Large intestine (tissue), 3 donors: ENCODE data around the gene PITPNC1. TPM values are rescaled to one million over a fixed set of nuclear protein-coding genes. Genes with fewer than 3 reads are reported as not detected.

Experiments
- DNase-seq, 2 donors: peaks; one replicate each; pipeline versions ENCODE4 v3.0.0 to v3.0.0-alpha.2; 2013
- H3K27ac ChIP-seq: one replicate; pipeline ENCODE4 v1.5.1; 2013; ENCODE audit warnings: low read length
- H3K27me3 ChIP-seq: 2 replicates; pipeline ENCODE4 v1.6.1; 2013; ENCODE audit warnings: low read length; ENCODE audit not compliant: control insufficient read depth, insufficient read depth
- H3K36me3 ChIP-seq: 2 replicates; pipeline ENCODE4 v1.6.1; 2013; ENCODE audit warnings: low read length; ENCODE audit not compliant: control insufficient read depth, insufficient read depth
- H3K4me1 ChIP-seq: one replicate; pipeline ENCODE4 v1.6.1; 2013; ENCODE audit warnings: low read length; ENCODE audit not compliant: control insufficient read depth, insufficient read depth
- H3K4me3 ChIP-seq: one replicate; pipeline ENCODE4 v1.5.1; 2013; ENCODE audit warnings: low read length
- H3K9me3 ChIP-seq: one replicate; pipeline ENCODE4 v1.6.1; 2013; ENCODE audit warnings: mild to moderate bottlenecking, low read depth, low read length, moderate library complexity; ENCODE audit not compliant: control insufficient read depth
- WGBS: methylation state at CpG from one replicate; pipeline ENCODE4 v1.1.5; 2013; ENCODE audit warnings: low lambda C conversion rate; ENCODE audit not compliant: insufficient coverage; 5-methylcytosine and 5-hydroxymethylcytosine counted together
- polyA plus RNA-seq: library from polyadenylated mRNA; unstranded; fragments of 120-200 nt; gene quantifications from one replicate; pipeline ENCODE4 v1.2.1, GENCODE V29; 2013

The PITPNC1 gene
- polyA plus RNA-seq, 1 donor = 6.7 TPM

DNA sequence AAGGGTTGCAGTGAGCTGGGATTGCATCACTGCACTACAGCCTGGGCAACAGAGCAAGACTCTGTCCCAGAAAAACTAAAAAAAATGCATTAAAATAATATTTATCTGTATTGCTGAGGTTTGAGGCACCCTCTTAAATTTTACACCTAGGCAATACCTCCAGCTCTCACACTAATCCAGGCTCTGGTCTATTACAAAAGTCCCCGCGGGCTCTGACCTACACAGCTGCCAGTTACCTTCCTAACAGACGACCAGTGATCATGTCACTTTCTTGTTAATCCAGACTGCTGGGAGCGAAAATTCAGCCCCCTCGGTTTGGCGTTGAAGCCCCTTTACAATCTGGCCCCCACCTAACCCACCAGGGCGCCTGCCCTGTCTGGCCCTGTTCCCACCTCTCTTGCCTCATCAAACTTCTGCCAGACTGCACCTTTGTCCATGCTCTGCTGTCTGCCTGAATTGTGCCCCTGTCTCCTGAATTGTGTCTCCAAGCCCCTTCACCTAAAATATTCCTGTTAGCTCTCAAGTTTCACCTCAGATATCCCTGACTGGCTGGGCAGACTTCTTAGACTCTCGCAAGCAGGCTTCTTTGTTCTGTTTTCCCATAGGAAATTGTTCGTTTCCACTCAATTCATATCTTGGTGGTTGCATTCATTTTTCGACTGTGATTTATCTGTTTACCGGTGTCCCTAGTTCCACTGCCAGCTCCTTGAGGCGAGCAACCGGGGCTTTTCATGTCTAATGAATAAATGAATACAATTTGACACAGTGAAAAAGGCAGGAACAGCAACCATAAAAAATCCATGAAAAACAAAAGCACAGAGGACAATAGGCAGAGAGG is 65.9 kb downstream of the PITPNC1 start:
- WGBS = no CpG with 5 or more reads among the region's 13 CpGs
- peaks cover 16% of the 10 kb centered on the region for H3K27me3 ChIP-seq
- no peak overlapping the region for H3K4me3 ChIP-seq
- DNase-seq = no peak
- H3K36me3 ChIP-seq = no peaks in the 10 kb centered on the region
- no peaks in the 10 kb centered on the region for H3K9me3 ChIP-seq
- no peaks in the 10 kb centered on the region for H3K4me1 ChIP-seq
- no peak overlapping the region for H3K27ac ChIP-seq

DNA sequence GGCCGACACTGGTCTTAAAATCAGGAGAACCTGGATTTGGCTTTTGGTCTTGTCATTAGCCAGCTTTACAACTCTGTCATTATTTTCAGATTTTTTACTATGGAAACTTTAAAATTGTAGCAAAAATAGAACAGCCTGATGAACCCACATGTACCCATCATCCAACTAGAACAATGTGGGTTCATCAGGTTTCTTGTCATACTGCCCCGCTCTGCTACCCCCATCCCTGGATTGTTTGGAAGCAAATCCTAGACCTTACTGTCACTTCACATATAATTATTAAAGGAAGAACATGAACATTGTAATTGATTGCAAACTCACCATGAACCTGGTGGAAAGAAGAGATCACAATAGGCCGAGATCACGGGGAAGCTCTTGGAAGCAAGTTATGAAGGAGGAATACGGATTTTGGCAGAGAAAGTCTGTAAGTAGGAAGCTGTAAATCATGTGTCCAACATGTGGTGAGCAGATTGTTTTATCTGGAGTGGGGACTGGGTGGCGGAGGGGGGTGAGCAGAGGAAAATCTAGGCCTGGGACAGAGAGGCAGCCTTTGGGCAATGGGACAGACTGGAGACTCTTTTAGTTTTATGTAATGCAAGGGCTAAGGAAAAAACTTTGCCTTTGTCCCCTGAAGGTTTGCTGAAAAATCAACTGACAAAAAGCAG is 67.0 kb downstream of the PITPNC1 start:
- 94% methylated on average over 3 of the region's 6 CpGs for WGBS
- DNase-seq = peak in 1 of 2 donors; percentile 20
- Histone ChIP-seq H3K36me3 (no peaks in the 10 kb centered on the region), H3K27ac (no peak overlapping the region), H3K4me3 (no peak overlapping the region), H3K27me3 (peaks cover 16% of the 10 kb centered on the region), H3K4me1 (no peaks in the 10 kb centered on the region), H3K9me3 (no peaks in the 10 kb centered on the region)

- H3K27ac ChIP-seq = no peak overlapping the region
- no CpG with 5 or more reads among the region's 7 CpGs for WGBS
- H3K4me3 ChIP-seq = no peak overlapping the region
These were observed 71.4 kb downstream of the PITPNC1 start for GRCh38 chr17:67448449-67448848.

DNA sequence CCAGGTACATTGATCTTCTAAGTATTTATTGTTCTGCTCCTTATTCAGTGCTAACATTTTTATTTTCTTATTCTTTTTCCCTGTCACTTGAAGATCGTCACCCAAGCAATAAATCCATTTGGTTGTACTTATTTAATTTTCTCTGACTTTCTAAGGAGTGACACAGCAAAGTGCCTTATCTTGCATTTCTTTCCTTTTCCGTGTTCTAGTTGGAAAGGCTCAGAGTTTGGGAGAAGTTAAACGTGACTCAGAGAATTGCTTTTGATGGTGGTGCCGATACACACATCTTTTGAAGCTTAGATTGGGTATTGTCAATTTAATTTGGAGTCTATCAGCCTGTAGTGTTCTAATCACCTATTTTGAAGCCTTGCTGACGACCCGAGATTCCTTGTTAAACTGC is 72.0 kb downstream of the PITPNC1 start:
- H3K27ac ChIP-seq = no peak overlapping the region
- WGBS = 100% methylated on average over 1 of the region's 6 CpGs
- no peak for DNase-seq

More at GRCh38 chr17:67448449-67448848, 71.4 kb downstream of the PITPNC1 start:
- no peaks in the 10 kb centered on the region for H3K36me3 ChIP-seq
- H3K27me3 ChIP-seq = no peaks in the 10 kb centered on the region
- H3K4me1 ChIP-seq = no peaks in the 10 kb centered on the region
- DNase-seq = no peak
- no peaks in the 10 kb centered on the region for H3K9me3 ChIP-seq

GRCh38 chr17:67449845-67450755 is 73.0 kb downstream of the PITPNC1 start:
- no peaks in the 10 kb centered on the region for H3K36me3 ChIP-seq
- H3K27me3 ChIP-seq = no peaks in the 10 kb centered on the region
- WGBS = 80% methylated on average over 2 of the region's 16 CpGs
- H3K9me3 ChIP-seq = no peaks in the 10 kb centered on the region
- H3K4me1 ChIP-seq = no peaks in the 10 kb centered on the region
- H3K4me3 ChIP-seq = no peak overlapping the region
- H3K27ac ChIP-seq = no peak overlapping the region
- DNase-seq = no peak

More for the DNA sequence above, 72.0 kb downstream of the PITPNC1 start:
- Histone ChIP-seq H3K36me3 (no peaks in the 10 kb centered on the region), H3K4me3 (no peak overlapping the region), H3K27me3 (no peaks in the 10 kb centered on the region), H3K4me1 (no peaks in the 10 kb centered on the region), H3K9me3 (no peaks in the 10 kb centered on the region)

- DNase-seq = no peak
- Histone ChIP-seq H3K36me3 (no peaks in the 10 kb centered on the region), H3K4me1 (no peaks in the 10 kb centered on the region), H3K4me3 (no peak overlapping the region), H3K9me3 (no peaks in the 10 kb centered on the region), H3K27me3 (no peaks in the 10 kb centered on the region), H3K27ac (no peak overlapping the region)
- 90% methylated on average over 2 of the region's 10 CpGs for WGBS
These were observed 75.8 kb downstream of the PITPNC1 start for GRCh38 chr17:67452681-67453554.

GRCh38 chr17:67456103-67456502 is 79.0 kb downstream of the PITPNC1 start:
- H3K9me3 ChIP-seq = peaks cover 5% of the 10 kb centered on the region
- H3K27me3 ChIP-seq = peaks cover 3% of the 10 kb centered on the region
- WGBS = 80% methylated on average over 1 of the region's 1 CpG
- H3K4me3 ChIP-seq = no peak overlapping the region
- H3K36me3 ChIP-seq = no peaks in the 10 kb centered on the region
- H3K27ac ChIP-seq = no peak overlapping the region
- H3K4me1 ChIP-seq = no peaks in the 10 kb centered on the region
- no peak for DNase-seq

GRCh38 chr17:67456889-67457288 is 79.8 kb downstream of the PITPNC1 start:
- H3K9me3 ChIP-seq = peaks cover 5% of the 10 kb centered on the region
- H3K36me3 ChIP-seq = no peaks in the 10 kb centered on the region
- H3K27ac ChIP-seq = no peak overlapping the region
- no peaks in the 10 kb centered on the region for H3K4me1 ChIP-seq
- no CpG with 5 or more reads among the region's 3 CpGs for WGBS
- H3K4me3 ChIP-seq = no peak overlapping the region
- no peak for DNase-seq
- peaks cover 3% of the 10 kb centered on the region for H3K27me3 ChIP-seq

- WGBS = 100% methylated on average over 2 of the region's 2 CpGs
- DNase-seq = no peak
These were observed 81.1 kb downstream of the PITPNC1 start for GRCh38 chr17:67458203-67458602.

More at GRCh38 chr17:67458203-67458602, 81.1 kb downstream of the PITPNC1 start:
- H3K36me3 ChIP-seq = no peaks in the 10 kb centered on the region
- H3K4me1 ChIP-seq = no peaks in the 10 kb centered on the region
- no peak overlapping the region for H3K27ac ChIP-seq
- H3K4me3 ChIP-seq = no peak overlapping the region
- H3K9me3 ChIP-seq = peaks cover 5% of the 10 kb centered on the region
- peaks cover 3% of the 10 kb centered on the region for H3K27me3 ChIP-seq
